ENCODE results near the gene SLC25A51. TPM values are rescaled to one million over a fixed set of nuclear protein-coding genes. Genes with fewer than 3 reads are reported as not detected.

The SLC25A51 gene
- total RNA-seq, 2 donors from 2014 or later = 20.2 to 21.6 TPM

- Histone ChIP-seq H3K4me3 (no peak overlapping the region), H3K4me1 (replicated peaks) (peaks cover 6% of the 10 kb centered on the region), H3K9me3 (no peaks in the 10 kb centered on the region), H3K27me3 (replicated peaks; ENCODE audit: insufficient read depth) (no peaks in the 10 kb centered on the region), H3K36me3 (no peaks in the 10 kb centered on the region), H3K27ac (peak overlapping the region in 1 of 2 donors; percentile 45)
- WGBS = 64% methylated on average over 14 of the region's 14 CpGs
- TF ChIP-seq POLR2AphosphoS5 (IDR thresholded peaks at IDR 0.05) (no peak), CTCF (IDR thresholded peaks at IDR 0.05) (no peak), POLR2A (IDR thresholded peaks at IDR 0.05) (no peak)
- no peak for DNase-seq (ENCODE audit: low spot score)
- intact Hi-C loops (cut with DNase I) = loop anchor here (5.0 kb wide), 1 partner anchor 74 kb away; no protein-coding TSS in a partner anchor
Measured at GRCh38 chr9:37923118-37923795, 19.3 kb upstream of the SLC25A51 start.

- intact Hi-C loops (cut with DNase I) = loop anchor here (5.0 kb wide), 1 partner anchor 75 kb away; no protein-coding TSS in a partner anchor
- 42% methylated on average over 12 of the region's 13 CpGs for WGBS
- H3K4me3 ChIP-seq = no peak overlapping the region
- H3K27me3 ChIP-seq (replicated peaks; ENCODE audit: insufficient read depth) = no peaks in the 10 kb centered on the region
- H3K9me3 ChIP-seq = no peaks in the 10 kb centered on the region
- H3K27ac ChIP-seq = peak overlapping the region; percentile 45
- TF ChIP-seq CTCF (IDR thresholded peaks at IDR 0.05) = no peak
- TF ChIP-seq POLR2AphosphoS5 (IDR thresholded peaks at IDR 0.05) = no peak
- TF ChIP-seq POLR2A (IDR thresholded peaks at IDR 0.05) = no peak
- peaks cover 6% of the 10 kb centered on the region for H3K4me1 ChIP-seq (replicated peaks)
- no peaks in the 10 kb centered on the region for H3K36me3 ChIP-seq
- DNase-seq (ENCODE audit: low spot score) = peak; percentile 55
Measured at GRCh38 chr9:37922363-37923117, 18.6 kb upstream of the SLC25A51 start.

GRCh38 chr9:37921546-37922300, 17.8 kb upstream of the SLC25A51 start:
- no peak overlapping the region for H3K4me3 ChIP-seq
- H3K9me3 ChIP-seq = no peaks in the 10 kb centered on the region
- no peaks in the 10 kb centered on the region for H3K36me3 ChIP-seq
- no peaks in the 10 kb centered on the region for H3K27me3 ChIP-seq (replicated peaks; ENCODE audit: insufficient read depth)
- peak; percentile 85 for DNase-seq (ENCODE audit: low spot score)
- peaks cover 3% of the 10 kb centered on the region for H3K4me1 ChIP-seq (replicated peaks)
- intact Hi-C loops (cut with DNase I) = loop anchor here (5.0 kb wide), 1 partner anchor 76 kb away; no protein-coding TSS in a partner anchor
- peak overlapping the region; percentile 45 for H3K27ac ChIP-seq
- TF ChIP-seq POLR2A (IDR thresholded peaks at IDR 0.05) (no peak), POLR2AphosphoS5 (IDR thresholded peaks at IDR 0.05) (peak; percentile 80), CTCF (IDR thresholded peaks at IDR 0.05) (peak in 3 of 4 experiments; percentile 37 to 72 (median 70))
- 36% methylated on average over 15 of the region's 15 CpGs for WGBS

- no peak for DNase-seq (ENCODE audit: low spot score)
- TF ChIP-seq CTCF (IDR thresholded peaks at IDR 0.05) (no peak), POLR2A (IDR thresholded peaks at IDR 0.05) (no peak), POLR2AphosphoS5 (IDR thresholded peaks at IDR 0.05) (no peak)
- WGBS = 75% methylated on average over 7 of the region's 7 CpGs
- Histone ChIP-seq H3K27me3 (replicated peaks; ENCODE audit: insufficient read depth) (no peaks in the 10 kb centered on the region), H3K9me3 (no peaks in the 10 kb centered on the region), H3K4me1 (replicated peaks) (peaks cover 3% of the 10 kb centered on the region), H3K36me3 (no peaks in the 10 kb centered on the region), H3K27ac (no peak overlapping the region), H3K4me3 (no peak overlapping the region)
- intact Hi-C loops (cut with DNase I) = loop anchor here (5.0 kb wide), 1 partner anchor 76 kb away; no protein-coding TSS in a partner anchor
Measured at GRCh38 chr9:37921168-37921510, 17.2 kb upstream of the SLC25A51 start.

Measured in prostate gland (tissue), 2 donors.